B cell (primary cell): ENCODE data around the gene ACER2. TPM values are rescaled to one million over a fixed set of nuclear protein-coding genes. Genes with fewer than 3 reads are reported as not detected.

Experiments used
- ATAC-seq: fragments of 200-7000 bp; cut with Tn5 transposase; one replicate; pipeline ENCODE4 v1.10.0; 2021; ENCODE audit warnings: low read depth, mild to moderate bottlenecking, moderate number of reproducible peaks, moderate library complexity
- CTCF ChIA-PET: fragments of 350-600 bp; sonication (Branson Sonifier 250); formaldehyde crosslinking; loops from one replicate; lab custom pipeline; 2021; ENCODE audit warnings: antibody characterized with exemption, inconsistent platforms; lab: Charles Lee
- POLR2A ChIA-PET: fragments of 350-600 bp; sonication (Branson Sonifier 250); formaldehyde crosslinking; loops from one replicate; lab custom pipeline; 2021; ENCODE audit warnings: antibody characterized with exemption; lab: Charles Lee
- DNase-seq: peaks from one replicate; pipeline ENCODE4 v3.0.0; 2013
- H2AFZ ChIP-seq: 2 replicates; pipeline ENCODE4 v1.6.1; 2012; ENCODE audit warnings: mild to moderate bottlenecking, low read depth, low read length; ENCODE audit not compliant: insufficient read depth, poor library complexity, severe bottlenecking
- H3K27ac ChIP-seq, 2 donors: 1 replicate in 1 of 2; 2 replicates in 1 of 2; pipeline ENCODE4 v1.5.1; 2012 to 2013; ENCODE audit warnings: low read length in 2 of 2, mild to moderate bottlenecking in 2 of 2, moderate library complexity in 1 of 2
- H3K27me3 ChIP-seq, 4 experiments: fragments of 200-600 bp in 1 of 4; sonication (generic) in 1 of 4; replicated peaks in 1 of 4; 1 replicate in 2 of 4; 2 replicates in 2 of 4; pipeline versions ENCODE4 v1.6.1 to v1.7.0; 2013 to 2016; ENCODE audit warnings: low read length in 3 of 4, mild to moderate bottlenecking in 2 of 4, mixed read lengths in 1 of 4, moderate library complexity in 1 of 4; ENCODE audit not compliant: insufficient read depth in 4 of 4, control insufficient read depth in 3 of 4; ENCODE audit errors: control extremely low read depth in 1 of 4
- H3K36me3 ChIP-seq, 2 experiments: replicated peaks in 1 of 2; 1 replicate in 1 of 2; 2 replicates in 1 of 2; pipeline versions ENCODE4 v1.6.1 to v1.7.1; 2013; ENCODE audit warnings: low read length in 1 of 2; ENCODE audit not compliant: insufficient read depth in 2 of 2, control insufficient read depth in 1 of 2; ENCODE audit errors: control extremely low read depth in 1 of 2, extremely low read depth in 1 of 2
- H3K4me1 ChIP-seq, 2 donors: fragments of 200-600 bp in 1 of 2; sonication (generic) in 1 of 2; 1 replicate in 1 of 2; 2 replicates in 1 of 2; pipeline versions ENCODE4 v1.5.1 to v1.6.1; 2013 to 2017; ENCODE audit warnings: low read length in 2 of 2; ENCODE audit not compliant: control insufficient read depth in 2 of 2, insufficient read depth in 2 of 2
- H3K4me2 ChIP-seq: replicated peaks from 2 replicates; pipeline ENCODE3; 2012; ENCODE audit warnings: mild to moderate bottlenecking, low read depth, low read length; ENCODE audit not compliant: poor library complexity, severe bottlenecking
- H3K4me3 ChIP-seq, 5 experiments: fragments of 200-600 bp in 1 of 5; sonication (generic) in 1 of 5; 1 replicate in 3 of 5; 2 replicates in 2 of 5; pipeline versions ENCODE4 v1.5.1 to v1.7.0; 2011 to 2016; ENCODE audit warnings: low read length in 4 of 5, mild to moderate bottlenecking in 4 of 5, low read depth in 2 of 5, control low read depth in 1 of 5, moderate library complexity in 1 of 5; ENCODE audit not compliant: insufficient read depth in 1 of 5; ENCODE audit errors: control extremely low read depth in 1 of 5, extremely low read depth in 1 of 5
- H3K79me2 ChIP-seq: fragments of 200-600 bp; sonication (generic); one replicate; pipeline ENCODE4 v1.6.0; 2016; ENCODE audit warnings: low read length; ENCODE audit not compliant: control insufficient read depth, insufficient read depth
- H3K9ac ChIP-seq: fragments of 200-600 bp; sonication (generic); 2 replicates; pipeline ENCODE4 v1.6.1; 2017; ENCODE audit warnings: mild to moderate bottlenecking, low read length, moderate library complexity
- H3K9me3 ChIP-seq, 3 donors: one replicate each; pipeline versions ENCODE4 v1.6.1 to v1.7.1; 2013; ENCODE audit warnings: low read length in 2 of 3; ENCODE audit not compliant: control insufficient read depth in 2 of 3, insufficient read depth in 1 of 3; ENCODE audit errors: control extremely low read depth in 1 of 3
- H4K20me1 ChIP-seq: 2 replicates; pipeline ENCODE4 v1.6.0; 2012; ENCODE audit warnings: mild to moderate bottlenecking, low read length; ENCODE audit not compliant: insufficient read depth, control insufficient read depth, poor library complexity, severe bottlenecking
- H3K27ac Mint-ChIP-seq: one replicate; pipeline ENCODE4 v1.8.0; 2021; ENCODE audit warnings: mixed read lengths
- H3K27me3 Mint-ChIP-seq: one replicate; pipeline ENCODE4 v1.8.0; 2021; ENCODE audit warnings: mixed read lengths
- H3K4me1 Mint-ChIP-seq: one replicate; pipeline ENCODE4 v1.8.0; 2021; ENCODE audit warnings: mixed read lengths
- H3K4me3 Mint-ChIP-seq: one replicate; pipeline ENCODE4 v1.8.0; 2021; ENCODE audit warnings: mixed read lengths
- H3K9me3 Mint-ChIP-seq: one replicate; pipeline ENCODE4 v1.8.0; 2022; ENCODE audit warnings: mixed read lengths; ENCODE audit not compliant: insufficient read depth
- EZH2 ChIP-seq: IDR thresholded peaks from 2 replicates; pipeline ENCODE4 v1.6.1; 2012; ENCODE audit warnings: borderline replicate concordance, low read depth, mild to moderate bottlenecking, moderate library complexity, low read length; ENCODE audit not compliant: insufficient read depth, poor library complexity, severe bottlenecking
- WGBS: methylation state at CpG from one replicate; pipeline ENCODE4 v1.1.5; 2013; ENCODE audit warnings: missing lambda C conversion rate; ENCODE audit not compliant: insufficient coverage; 5-methylcytosine and 5-hydroxymethylcytosine counted together
- intact Hi-C: fragments of 100-400 bp; cut with micrococcal nuclease; formaldehyde crosslinking; loops from one replicate; pipeline ENCODE4 v1.10.0; 2022
- polyA plus RNA-seq: library from polyadenylated mRNA; depleted of rRNA; stranded (reverse); fragments of >200 nt; gene quantifications from 2 replicates; pipeline ENCODE4 v1.2.3, GENCODE V29; 2012
- total RNA-seq, 2 donors: library from RNA; stranded (reverse); fragments of 120-200 nt in 1 of 2; gene quantifications; 1 replicate in 1 of 2; 2 replicates in 1 of 2; pipeline versions ENCODE4 v1.2.3 to v1.2.4, GENCODE V29; 2013 to 2022
- TF ChIP-seq, protein P1 (sequence below): fragments of 200-600 bp; IDR thresholded peaks from one replicate; pipeline ENCODE4 v1.8.0; 2022; ENCODE audit warnings: antibody characterized with exemption, mild to moderate bottlenecking

The ACER2 gene
- total and polyA plus RNA-seq, 2 donors (not counting 1 experiment from before 2014, with no cell fraction given): 1.1 to 5.5 TPM

DNA sequence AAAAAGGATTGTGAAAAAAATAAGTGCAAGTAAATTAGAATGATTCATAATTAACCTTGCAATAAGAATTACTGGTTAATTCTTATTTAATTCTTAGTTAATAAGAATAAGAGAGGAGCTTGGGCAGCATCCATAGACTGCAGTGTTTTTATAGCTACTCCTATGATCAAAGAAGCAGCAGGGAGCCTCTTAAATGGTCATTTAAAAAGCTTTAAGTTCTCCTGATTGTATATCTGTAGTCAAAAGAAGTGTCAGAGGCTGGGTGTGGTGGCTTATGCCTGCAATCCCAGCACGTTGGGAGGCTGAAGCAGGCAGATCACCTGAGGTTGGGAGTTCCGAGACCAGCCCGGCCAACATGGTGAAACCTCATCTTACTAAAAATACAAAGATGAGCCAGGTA, 14.4 kb downstream of the ACER2 start:
- intact Hi-C loops: no loop called here
- Histone ChIP-seq H3K27me3 (no peaks in the 10 kb centered on the region), H3K4me3 (no peak overlapping the region), H3K4me2 (no peak overlapping the region), H3K4me1 (no peaks in the 10 kb centered on the region), H3K9ac (no peak overlapping the region), H3K36me3 (no peaks in the 10 kb centered on the region), H4K20me1 (no peaks in the 10 kb centered on the region), H3K79me2 (no peaks in the 10 kb centered on the region), H3K9me3 (no peaks in the 10 kb centered on the region), H3K27ac (no peak overlapping the region), H2AFZ (no peak overlapping the region)
- POLR2A ChIA-PET: no interaction called here
- H3K9me3 Mint-ChIP-seq: no peaks in the 10 kb centered on the region
- TF ChIP-seq EZH2: no peak
- TF ChIP-seq, protein P1, sequence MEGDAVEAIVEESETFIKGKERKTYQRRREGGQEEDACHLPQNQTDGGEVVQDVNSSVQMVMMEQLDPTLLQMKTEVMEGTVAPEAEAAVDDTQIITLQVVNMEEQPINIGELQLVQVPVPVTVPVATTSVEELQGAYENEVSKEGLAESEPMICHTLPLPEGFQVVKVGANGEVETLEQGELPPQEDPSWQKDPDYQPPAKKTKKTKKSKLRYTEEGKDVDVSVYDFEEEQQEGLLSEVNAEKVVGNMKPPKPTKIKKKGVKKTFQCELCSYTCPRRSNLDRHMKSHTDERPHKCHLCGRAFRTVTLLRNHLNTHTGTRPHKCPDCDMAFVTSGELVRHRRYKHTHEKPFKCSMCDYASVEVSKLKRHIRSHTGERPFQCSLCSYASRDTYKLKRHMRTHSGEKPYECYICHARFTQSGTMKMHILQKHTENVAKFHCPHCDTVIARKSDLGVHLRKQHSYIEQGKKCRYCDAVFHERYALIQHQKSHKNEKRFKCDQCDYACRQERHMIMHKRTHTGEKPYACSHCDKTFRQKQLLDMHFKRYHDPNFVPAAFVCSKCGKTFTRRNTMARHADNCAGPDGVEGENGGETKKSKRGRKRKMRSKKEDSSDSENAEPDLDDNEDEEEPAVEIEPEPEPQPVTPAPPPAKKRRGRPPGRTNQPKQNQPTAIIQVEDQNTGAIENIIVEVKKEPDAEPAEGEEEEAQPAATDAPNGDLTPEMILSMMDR: no peak
- no peak overlapping the region for H3K4me3 Mint-ChIP-seq
- no peak overlapping the region for H3K27ac Mint-ChIP-seq
- H3K27me3 Mint-ChIP-seq: no peaks in the 10 kb centered on the region
- CTCF ChIA-PET: interaction anchor here (1.1 to 1.4 kb wide), 3 partner anchors 34 to 338 kb away, joined by 3 to 10 read pairs (median 3); no protein-coding TSS in a partner anchor
- H3K4me1 Mint-ChIP-seq: no peaks in the 10 kb centered on the region
- DNase-seq (no peak), ATAC-seq (no peak)
- no CpG with 5 or more reads among the region's 3 CpGs for WGBS

DNA sequence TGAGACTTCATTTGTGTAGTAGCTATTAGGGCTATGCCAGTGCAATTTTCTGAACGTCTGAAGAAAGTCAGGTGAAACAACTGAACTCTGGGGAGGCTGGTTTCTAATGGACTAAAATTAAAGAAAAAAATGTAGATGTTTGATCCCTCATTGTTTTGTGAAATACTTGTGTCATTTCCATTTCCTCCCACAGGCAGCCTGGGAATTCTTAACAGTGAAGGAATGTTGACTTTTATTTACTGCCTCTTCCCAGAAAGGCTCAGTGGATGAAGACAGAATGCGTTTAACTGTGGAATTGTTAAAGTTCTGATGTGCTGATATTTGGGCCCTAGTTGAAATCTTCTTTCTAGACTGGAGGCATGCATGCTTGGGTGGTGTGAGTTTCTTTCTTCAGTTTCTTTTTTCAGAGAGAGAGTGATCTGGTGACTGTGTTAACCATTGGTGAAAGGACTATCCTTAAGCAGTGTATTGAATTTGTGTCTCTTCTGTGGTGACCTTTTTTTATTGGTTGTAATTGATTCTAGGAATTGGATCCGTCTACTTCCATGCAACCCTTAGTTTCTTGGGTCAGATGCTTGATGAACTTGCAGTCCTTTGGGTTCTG, 15.5 kb downstream of the ACER2 start:
- ATAC-seq (no peak), DNase-seq (no peak)
- H3K27ac Mint-ChIP-seq: no peak overlapping the region
- no peak overlapping the region for H3K4me2 ChIP-seq
- no peak for TF ChIP-seq EZH2
- TF ChIP-seq, protein P1: no peak
- H3K27me3 ChIP-seq: no peaks in the 10 kb centered on the region
- H3K9ac ChIP-seq: no peak overlapping the region
- no peaks in the 10 kb centered on the region for H3K79me2 ChIP-seq
- no peak overlapping the region for H2AFZ ChIP-seq
- ChIA-PET CTCF (no interaction called here), POLR2A (no interaction called here)
- no peaks in the 10 kb centered on the region for H3K9me3 ChIP-seq
- H4K20me1 ChIP-seq: no peaks in the 10 kb centered on the region
- intact Hi-C loops: no loop called here
- no peak overlapping the region for H3K4me3 ChIP-seq
- no peaks in the 10 kb centered on the region for H3K9me3 Mint-ChIP-seq
- H3K4me1 ChIP-seq: no peaks in the 10 kb centered on the region
- no peaks in the 10 kb centered on the region for H3K27me3 Mint-ChIP-seq
- no peak overlapping the region for H3K4me3 Mint-ChIP-seq
- 100% methylated on average over 1 of the region's 3 CpGs for WGBS
- H3K4me1 Mint-ChIP-seq: no peaks in the 10 kb centered on the region
- no peak overlapping the region for H3K27ac ChIP-seq
- H3K36me3 ChIP-seq: no peaks in the 10 kb centered on the region
